ENCODE results near the gene MEA1.
"Not testable (repeated sequence)": the region's sequence is repeated elsewhere in the genome, so short reads cannot be mapped to it uniquely, and the experiment has no call there.

Gene MEA1

GRCh38 chr6:43013843-43014433, at the start of gene MEA1, which contains the start of gene KLHDC3:
TSS of gene MEA1 (minus strand) at chr6:43013946. CDS start at chr6:43013813, 133 bp downstream.
TSS of gene KLHDC3 (plus strand) at chr6:43014249. CDS start at chr6:43017193, 2,944 bp downstream.
- DNase-seq = peak; percentile 99

- no peak for DNase-seq
Observed at GRCh38 chr6:43062818-43063217, 49.1 kb upstream of the MEA1 start.

- DNase-seq = no peak
Observed at GRCh38 chr6:43061861-43062260, 48.1 kb upstream of the MEA1 start.

GRCh38 chr6:43060755-43061633, 47.2 kb upstream of the MEA1 start:
- no peak for DNase-seq

DNA sequence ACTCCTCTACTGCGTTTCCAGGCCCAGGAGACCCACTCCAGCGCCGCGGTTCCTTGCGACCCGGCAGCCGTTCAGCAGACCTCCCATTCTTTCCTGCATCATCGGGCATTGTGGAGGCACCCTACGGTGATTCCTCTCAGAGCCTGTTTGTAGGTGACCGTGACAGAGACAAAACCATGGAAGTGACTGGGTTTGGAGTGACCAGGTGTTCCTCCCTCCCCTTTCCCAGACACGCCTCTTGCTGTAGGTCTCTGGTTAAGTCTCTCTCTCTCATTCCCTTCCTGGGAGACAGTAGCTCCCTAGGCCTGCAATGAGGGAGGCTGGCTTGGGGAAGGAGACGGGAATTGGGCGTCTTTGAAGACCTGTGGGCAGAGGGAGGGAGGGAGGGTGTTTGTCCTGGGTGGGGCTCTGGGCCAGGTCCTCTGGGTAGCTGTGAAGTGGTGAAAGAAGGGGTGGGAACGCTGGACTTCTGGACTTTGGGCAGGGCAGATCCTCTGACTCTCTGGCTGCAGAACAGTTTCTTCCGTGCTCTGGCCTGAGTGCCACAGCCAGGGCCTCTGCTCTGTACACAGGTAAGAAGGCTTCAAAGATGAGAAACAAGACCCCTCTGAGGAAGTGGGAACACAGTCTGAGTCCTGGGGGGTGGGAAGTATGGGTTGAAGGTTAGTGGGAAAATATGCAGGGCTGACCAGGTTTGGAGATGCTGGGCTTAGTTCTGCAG, 46.4 kb upstream of the MEA1 start:
- DNase-seq = peak; percentile 9

DNA sequence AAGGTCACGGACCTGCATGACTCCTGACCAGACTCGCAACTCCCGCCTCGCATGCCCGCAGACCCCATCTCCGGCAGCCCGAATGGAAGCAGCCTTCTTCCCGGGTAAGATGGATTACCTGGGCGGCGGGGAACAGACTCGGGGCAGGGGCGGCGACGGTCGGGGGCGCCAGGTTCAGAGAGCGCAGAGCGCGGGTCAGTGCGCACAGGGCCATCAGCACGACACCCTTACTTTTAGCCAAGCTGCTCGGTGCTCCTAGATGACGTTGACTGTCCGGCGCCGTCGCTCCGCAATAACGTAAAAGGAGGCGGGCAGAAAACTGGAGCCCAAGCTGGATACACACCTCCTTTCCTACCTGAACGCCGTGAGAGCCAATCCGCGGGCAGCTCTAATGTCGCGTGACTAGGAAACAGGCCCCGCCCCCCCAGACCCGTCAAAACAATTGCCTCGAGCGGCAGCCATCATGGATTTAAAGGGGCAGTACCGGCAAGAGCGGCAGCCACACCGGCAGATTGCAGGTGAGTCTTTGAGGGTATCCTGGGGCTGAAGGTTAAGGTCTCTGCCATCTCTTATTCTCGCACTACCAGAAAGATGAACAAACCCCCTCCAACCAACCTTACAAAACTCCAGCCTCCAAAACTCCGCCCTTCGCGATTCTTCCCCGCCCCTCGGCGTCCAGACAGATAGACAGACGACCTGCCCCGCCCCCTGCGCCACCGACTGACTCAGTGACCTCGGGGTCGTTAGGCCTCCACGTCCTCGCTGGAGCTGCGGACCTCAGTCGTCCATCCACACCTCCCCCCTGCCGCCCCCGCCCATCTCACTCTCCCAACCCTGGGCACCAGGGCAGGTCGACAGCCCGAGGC, 45.7 kb upstream of the MEA1 start, which contains the start of the genes KLC4 and MRPL2:
Gene KLC4, plus strand, starts transcription at position 464 of the 866 bp plus-strand sequence. CDS start 1,705 bp downstream, outside the sequence.
Gene MRPL2, minus strand, starts transcription at position 267 of the 866 bp plus-strand sequence. Its CDS starts 53 bp downstream, at position 214.
- peak; percentile 89 for DNase-seq

DNA sequence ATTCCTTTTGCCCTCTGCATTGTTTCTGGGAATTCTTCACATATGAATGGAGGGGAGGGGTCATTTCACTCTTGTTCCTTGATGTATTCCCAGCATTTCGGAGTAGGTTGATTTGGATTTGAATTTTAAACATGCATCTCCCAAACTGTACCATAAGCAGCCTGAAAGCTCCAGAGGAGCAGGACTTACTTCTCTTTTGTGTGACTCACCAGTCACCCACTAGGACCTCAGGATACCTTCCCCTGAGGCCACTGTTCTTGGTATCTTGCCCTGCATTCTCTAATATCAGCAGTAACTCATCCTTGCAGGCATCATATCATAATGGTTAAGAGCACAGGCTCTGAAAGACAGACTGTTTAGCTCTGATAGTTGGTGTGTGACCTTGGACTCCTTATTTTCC, 44.8 kb upstream of the MEA1 start:
- no peak for DNase-seq

- DNase-seq = no peak
Observed at GRCh38 chr6:43055966-43056365, 42.2 kb upstream of the MEA1 start.

GRCh38 chr6:43054206-43054943, 40.6 kb upstream of the MEA1 start:
- DNase-seq = no peak

DNA sequence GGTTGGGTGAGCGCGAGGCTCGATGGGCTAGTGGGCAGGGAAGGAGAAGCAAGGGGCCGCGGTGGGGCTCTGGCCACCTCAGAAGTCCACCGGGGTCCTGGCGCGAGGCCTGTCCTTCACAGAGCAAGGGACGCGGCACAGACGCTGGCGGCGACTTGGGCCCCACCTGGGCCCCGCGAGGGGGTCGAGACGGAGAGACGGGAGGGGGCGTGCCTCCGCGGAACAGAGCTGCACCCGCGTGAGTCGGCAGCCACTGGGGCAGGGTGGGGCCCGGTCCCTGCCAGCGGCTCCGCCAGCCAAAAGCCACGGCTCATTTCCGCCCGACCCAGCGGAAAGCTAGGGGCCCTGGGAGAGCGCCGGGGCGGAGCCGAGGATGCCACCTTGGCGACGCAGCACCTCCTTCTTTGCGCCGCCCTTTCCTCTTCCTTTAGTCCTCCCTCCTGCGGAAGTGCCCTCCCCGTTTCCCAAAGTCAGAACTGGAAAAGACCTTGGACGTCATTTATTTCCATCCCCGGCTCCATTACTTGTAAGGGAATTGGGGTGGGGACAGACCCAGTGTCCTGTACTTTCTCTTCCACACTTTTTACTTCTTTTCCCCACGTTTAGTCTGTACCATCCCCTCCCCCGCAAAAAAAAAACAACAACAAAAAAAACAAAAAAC, 39.9 kb upstream of the MEA1 start, which contains the start of gene CUL7:
Gene CUL7, minus strand, starts transcription at position 307 of the 661 bp plus-strand sequence. CDS start 1,063 bp downstream, outside the sequence.
- DNase-seq = peak; percentile 90

- no peak for DNase-seq
Observed at GRCh38 chr6:43052842-43053544, 39.2 kb upstream of the MEA1 start.

- DNase-seq = no peak
Observed at GRCh38 chr6:43052225-43052841, 38.6 kb upstream of the MEA1 start.

- DNase-seq = no peak
Observed at GRCh38 chr6:43050981-43051380, 37.2 kb upstream of the MEA1 start.

- no peak for DNase-seq
Observed at GRCh38 chr6:43047998-43048397, 34.3 kb upstream of the MEA1 start.

DNA sequence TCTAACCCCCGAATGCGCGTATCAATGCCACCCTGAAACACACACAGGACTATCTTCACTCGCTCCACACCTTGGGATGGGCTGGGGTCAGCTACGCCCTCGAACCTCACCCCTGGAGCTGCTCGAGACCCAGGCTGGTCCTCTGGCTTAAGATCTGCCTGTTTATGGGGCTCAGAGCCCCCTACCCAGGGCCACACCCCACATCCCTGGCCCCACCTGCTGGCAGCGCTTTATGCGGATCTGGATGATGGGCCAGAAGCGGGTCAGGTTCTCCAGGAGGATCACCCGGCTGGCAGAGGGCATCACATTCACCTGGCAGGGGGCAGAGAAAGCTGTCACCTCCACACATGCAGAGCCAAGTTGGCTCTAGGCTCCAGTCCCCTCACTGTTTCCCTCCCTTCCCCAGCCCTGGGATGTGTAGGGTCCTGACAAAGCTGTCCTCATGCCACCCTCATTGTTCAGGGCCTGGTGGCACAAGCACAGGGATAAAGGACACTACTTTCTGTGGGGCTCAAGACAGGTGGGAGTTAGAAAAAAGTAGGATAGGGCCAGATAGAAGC, 31.7 kb upstream of the MEA1 start:
- no peak for DNase-seq

GRCh38 chr6:43043310-43043709, 29.6 kb upstream of the MEA1 start:
- DNase-seq = no peak

DNA sequence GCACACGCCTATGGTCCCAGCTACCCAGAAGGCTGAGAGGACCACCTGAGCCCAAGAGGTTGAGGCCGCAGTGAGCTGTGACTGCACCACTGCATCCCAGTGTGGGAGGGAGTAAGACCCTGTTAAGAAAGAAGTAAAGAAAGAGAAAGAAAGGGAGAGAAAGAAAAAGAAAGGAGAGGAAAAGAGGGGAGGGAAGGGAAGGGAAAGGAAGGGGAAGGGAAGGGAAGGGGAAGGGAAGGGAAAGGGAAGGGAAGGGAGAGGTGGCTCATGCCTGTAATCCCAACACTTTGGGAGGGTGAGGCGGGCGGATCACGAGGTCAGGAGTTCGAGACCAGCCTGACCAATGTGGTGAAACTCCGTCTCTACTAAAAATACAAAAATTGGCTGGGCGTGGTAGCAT, 27.7 kb upstream of the MEA1 start:
- DNase-seq = not testable (repeated sequence)

DNA sequence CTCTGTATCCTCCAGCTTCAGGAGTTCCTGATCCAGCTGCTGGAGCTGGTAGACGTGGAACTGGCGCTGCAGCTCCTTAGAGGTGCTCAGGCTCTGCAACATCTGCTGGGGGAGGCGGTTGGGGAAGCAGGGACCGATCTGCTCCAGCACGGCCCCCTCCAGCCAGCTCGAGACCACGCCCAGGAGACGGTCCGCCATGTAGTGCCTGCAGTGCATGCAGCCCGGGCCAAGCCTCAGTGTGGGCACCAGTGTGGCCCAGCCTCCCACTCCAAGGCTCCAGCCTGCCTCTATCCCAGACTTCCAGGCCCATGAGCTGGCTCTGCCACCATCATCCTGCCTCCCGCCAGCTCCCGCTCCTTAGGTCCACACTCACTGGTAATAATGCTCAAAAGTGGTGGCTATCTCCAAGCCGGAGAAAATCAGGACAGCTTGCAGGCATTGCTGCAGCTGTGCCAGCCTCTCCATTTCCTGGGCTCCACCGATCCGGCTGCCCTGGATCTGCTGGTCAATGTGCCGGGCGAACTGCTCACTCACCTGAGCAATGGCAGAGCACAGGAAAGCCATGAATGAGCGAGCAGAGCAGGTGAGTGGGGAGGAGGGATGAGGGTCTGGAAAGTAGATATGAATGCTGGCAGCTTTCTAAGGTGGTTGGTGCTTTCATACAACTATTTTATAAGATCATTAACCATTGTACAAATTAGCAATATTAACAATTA, 27.0 kb upstream of the MEA1 start:
- DNase-seq = no peak

DNA sequence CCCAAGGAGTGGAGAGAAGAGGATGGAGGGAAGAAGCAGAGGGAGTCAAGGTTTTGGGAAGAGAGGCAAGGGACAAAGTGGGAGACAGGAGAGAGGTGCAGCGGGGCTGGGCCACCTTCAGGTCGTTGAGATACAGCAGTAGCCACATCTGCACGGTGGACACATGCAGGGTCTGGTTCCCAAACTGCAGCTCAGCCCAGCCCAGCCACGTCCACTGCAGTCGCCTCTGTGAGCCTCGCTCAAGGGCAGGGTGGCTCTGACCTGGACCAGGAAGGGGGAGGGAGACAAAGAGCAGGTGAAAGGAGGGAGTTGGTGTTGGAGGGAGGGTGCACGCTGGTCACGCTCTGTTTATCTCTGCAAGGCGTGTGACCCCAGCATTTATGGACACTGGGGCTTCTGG, 25.0 kb upstream of the MEA1 start:
- DNase-seq = no peak

Measured in NCI-H187 treated with DMSO at 0.1 percent for 48 hours (cell line).